RWPE2 (cell line): ENCODE data around the gene CFAP161.
"Not testable (repeated sequence)": the region's sequence is repeated elsewhere in the genome, so short reads cannot be mapped to it uniquely, and the experiment has no call there.

Source experiments
- ATAC-seq: fragments of 200-7000 bp; cut with Tn5 transposase; 3 replicates; pipeline ENCODE4 v1.9.1; 2021; ENCODE audit warnings: low read depth
- DNase-seq: peaks from one replicate; pipeline ENCODE4 v3.0.0-alpha.2; 2020; ENCODE audit warnings: low spot score
- H3K27ac ChIP-seq: fragments of 450-650 bp; 2 replicates; pipeline ENCODE4 v1.5.1; 2017; ENCODE audit warnings: mild to moderate bottlenecking; ENCODE audit not compliant: poor library complexity, severe bottlenecking
- H3K27me3 ChIP-seq: fragments of 250-450 bp; sonication (Bioruptor Pico); 2 replicates; pipeline ENCODE4 v1.5.1; 2021; ENCODE audit warnings: mild to moderate bottlenecking, moderate library complexity; ENCODE audit not compliant: insufficient read depth, poor library complexity, severe bottlenecking
- H3K36me3 ChIP-seq: fragments of 250-450 bp; sonication (Bioruptor Pico); 2 replicates; pipeline ENCODE4 v1.5.1; 2020; ENCODE audit warnings: low read depth, mild to moderate bottlenecking, moderate library complexity
- H3K4me1 ChIP-seq: fragments of 250-450 bp; sonication (Bioruptor Pico); 2 replicates; pipeline ENCODE4 v1.5.1; 2021; ENCODE audit warnings: mild to moderate bottlenecking, moderate library complexity; ENCODE audit not compliant: insufficient read depth, poor library complexity, severe bottlenecking
- H3K4me3 ChIP-seq: fragments of 250-450 bp; sonication (Bioruptor Pico); 2 replicates; pipeline ENCODE4 v1.5.1; 2021; ENCODE audit warnings: mild to moderate bottlenecking, moderate library complexity; ENCODE audit not compliant: severe bottlenecking
- H3K9me3 ChIP-seq: fragments of 250-450 bp; sonication (Bioruptor Pico); 2 replicates; pipeline ENCODE4 v1.5.1; 2021; ENCODE audit warnings: mild to moderate bottlenecking, moderate library complexity; ENCODE audit not compliant: severe bottlenecking
- CTCF ChIP-seq: fragments of 450-650 bp; IDR thresholded peaks from one replicate; pipeline ENCODE4 v1.5.1; 2017; ENCODE audit warnings: mild to moderate bottlenecking, moderate library complexity; ENCODE audit not compliant: poor library complexity, severe bottlenecking

The CFAP161 gene

DNA sequence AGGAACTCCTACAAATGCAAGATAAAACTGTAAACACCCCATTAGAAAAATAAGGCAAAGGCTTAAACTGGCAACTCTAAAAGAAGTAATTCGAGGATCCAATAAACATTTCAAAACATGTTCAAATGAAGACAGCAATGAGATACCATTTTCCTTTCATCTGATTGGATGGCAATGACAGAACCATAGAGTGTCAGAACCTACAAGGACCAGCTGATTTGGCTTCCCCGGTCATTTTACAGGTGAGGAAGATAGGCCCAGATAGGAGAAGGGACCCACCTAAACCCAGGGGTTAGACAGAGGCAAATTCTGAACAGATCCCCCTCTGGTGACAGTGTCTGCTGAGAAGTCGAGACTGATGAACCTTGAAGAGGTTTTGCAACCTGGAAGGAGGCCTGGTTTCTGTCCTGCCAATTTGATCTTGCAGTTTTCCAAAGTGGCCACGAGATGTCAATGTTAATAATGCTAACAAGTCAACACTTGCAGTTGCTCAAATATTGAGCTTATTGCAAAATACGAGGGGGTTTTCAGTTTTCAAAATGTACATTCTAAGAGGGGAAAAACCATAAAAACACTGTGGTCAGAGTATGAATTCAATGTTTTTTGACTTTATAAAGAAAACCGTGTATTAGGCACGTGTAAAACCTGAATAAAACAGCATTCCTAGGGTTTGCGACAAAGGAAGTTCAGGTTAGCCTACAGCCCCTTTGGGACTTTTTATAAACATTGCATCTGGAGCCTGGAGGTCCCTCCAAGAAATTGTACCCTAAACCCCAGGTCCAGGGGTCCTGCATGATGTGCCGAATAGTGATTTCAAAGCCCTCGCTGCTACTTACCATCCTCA lies 21.5 kb downstream of the CFAP161 start:
- TF ChIP-seq CTCF = peak; percentile 96
- Histone ChIP-seq H3K9me3 (no peaks in the 10 kb centered on the region), H3K4me3 (no peak overlapping the region), H3K27me3 (no peaks in the 10 kb centered on the region), H3K27ac (no peak overlapping the region), H3K36me3 (no peaks in the 10 kb centered on the region), H3K4me1 (peaks cover 23% of the 10 kb centered on the region)
- DNase-seq (no peak), ATAC-seq (peak; percentile 42; the same call in 2 of the 3 replicates)

DNA sequence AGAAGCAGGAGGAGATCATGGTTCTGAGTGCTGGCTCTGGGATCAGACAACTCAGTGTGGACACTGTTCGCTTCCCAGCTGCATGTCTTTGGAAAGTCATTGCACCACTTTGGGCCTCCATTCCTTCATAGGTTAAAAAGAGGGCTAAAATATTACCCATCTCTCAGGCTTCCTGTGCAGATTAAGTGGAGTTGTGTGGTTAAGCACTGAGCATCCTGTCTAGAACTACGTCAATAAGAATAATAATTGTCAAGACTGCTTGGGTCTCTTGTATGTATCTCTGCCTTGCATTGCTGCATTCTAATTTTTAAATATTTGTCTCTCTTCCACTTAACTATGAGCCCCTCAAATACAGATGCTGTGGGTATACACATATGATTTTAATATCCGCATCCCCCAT lies 22.3 kb downstream of the CFAP161 start:
- peaks cover 28% of the 10 kb centered on the region for H3K4me1 ChIP-seq
- DNase-seq (no peak), ATAC-seq (no peak)
- H3K9me3 ChIP-seq = no peaks in the 10 kb centered on the region
- H3K36me3 ChIP-seq = no peaks in the 10 kb centered on the region
- H3K4me3 ChIP-seq = no peak overlapping the region
- TF ChIP-seq CTCF = no peak
- no peaks in the 10 kb centered on the region for H3K27me3 ChIP-seq
- peak overlapping the region; percentile 64 for H3K27ac ChIP-seq

- peak overlapping the region; percentile 64 for H3K27ac ChIP-seq
- no peak for DNase-seq
- peaks cover 28% of the 10 kb centered on the region for H3K4me1 ChIP-seq
- no peak for TF ChIP-seq CTCF
- H3K27me3 ChIP-seq = no peaks in the 10 kb centered on the region
- ATAC-seq = peak; percentile 46
- no peak overlapping the region for H3K4me3 ChIP-seq
- H3K36me3 ChIP-seq = no peaks in the 10 kb centered on the region
- H3K9me3 ChIP-seq = no peaks in the 10 kb centered on the region
Observed at GRCh38 chr15:81157195-81157938, 23.3 kb downstream of the CFAP161 start.

DNA sequence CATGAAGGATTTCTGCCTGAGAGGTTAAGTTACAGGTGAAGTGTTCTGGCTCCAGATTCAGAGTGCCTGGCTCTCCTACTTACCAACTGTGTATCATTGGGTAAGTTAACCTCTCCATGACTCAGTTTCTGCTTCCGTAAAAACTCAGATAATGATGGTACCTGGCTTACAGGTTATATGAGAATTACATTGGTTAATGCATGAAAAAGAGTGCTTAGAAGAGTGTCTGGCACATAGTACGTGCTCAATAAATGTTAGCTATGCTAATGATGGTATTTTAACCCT lies 23.8 kb downstream of the CFAP161 start:
- Histone ChIP-seq H3K4me3 (no peak overlapping the region), H3K27me3 (no peaks in the 10 kb centered on the region), H3K27ac (peak overlapping the region; percentile 64), H3K4me1 (peaks cover 28% of the 10 kb centered on the region), H3K36me3 (no peaks in the 10 kb centered on the region), H3K9me3 (no peaks in the 10 kb centered on the region)
- TF ChIP-seq CTCF = no peak
- no peak for ATAC-seq
- DNase-seq = no peak

DNA sequence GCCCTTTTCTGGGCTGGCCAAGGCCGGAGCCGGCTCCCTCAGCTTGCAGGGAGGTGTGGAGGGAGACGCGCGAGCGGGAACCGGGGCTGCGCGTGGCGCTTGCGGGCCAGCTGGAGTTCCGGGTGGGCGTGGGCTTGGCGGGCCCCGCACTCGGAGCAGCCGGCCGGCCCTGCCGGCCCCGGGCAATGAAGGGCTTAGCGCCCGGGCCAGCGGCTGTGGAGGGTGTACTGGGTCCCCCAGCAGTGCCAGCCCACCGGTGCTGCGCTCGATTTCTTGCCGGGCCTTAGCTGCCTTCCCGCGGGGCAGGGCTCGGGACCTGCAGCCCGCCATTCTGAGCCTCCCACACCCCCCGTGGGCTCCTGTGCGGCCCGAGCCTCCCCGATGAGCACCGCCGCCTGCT lies 24.5 kb downstream of the CFAP161 start:
- not testable (repeated sequence) for H3K36me3 ChIP-seq, H3K27me3 ChIP-seq, ATAC-seq, H3K4me3 ChIP-seq, H3K9me3 ChIP-seq, DNase-seq
- Histone ChIP-seq H3K4me1 (peaks cover 28% of the 10 kb centered on the region), H3K27ac (peak overlapping the region; percentile 64)
